ENCODE data around the gene SUSD1.
A peak's percentile ranks its signal among the peaks of the same experiment; 100 is the strongest.

Gene SUSD1

DNA sequence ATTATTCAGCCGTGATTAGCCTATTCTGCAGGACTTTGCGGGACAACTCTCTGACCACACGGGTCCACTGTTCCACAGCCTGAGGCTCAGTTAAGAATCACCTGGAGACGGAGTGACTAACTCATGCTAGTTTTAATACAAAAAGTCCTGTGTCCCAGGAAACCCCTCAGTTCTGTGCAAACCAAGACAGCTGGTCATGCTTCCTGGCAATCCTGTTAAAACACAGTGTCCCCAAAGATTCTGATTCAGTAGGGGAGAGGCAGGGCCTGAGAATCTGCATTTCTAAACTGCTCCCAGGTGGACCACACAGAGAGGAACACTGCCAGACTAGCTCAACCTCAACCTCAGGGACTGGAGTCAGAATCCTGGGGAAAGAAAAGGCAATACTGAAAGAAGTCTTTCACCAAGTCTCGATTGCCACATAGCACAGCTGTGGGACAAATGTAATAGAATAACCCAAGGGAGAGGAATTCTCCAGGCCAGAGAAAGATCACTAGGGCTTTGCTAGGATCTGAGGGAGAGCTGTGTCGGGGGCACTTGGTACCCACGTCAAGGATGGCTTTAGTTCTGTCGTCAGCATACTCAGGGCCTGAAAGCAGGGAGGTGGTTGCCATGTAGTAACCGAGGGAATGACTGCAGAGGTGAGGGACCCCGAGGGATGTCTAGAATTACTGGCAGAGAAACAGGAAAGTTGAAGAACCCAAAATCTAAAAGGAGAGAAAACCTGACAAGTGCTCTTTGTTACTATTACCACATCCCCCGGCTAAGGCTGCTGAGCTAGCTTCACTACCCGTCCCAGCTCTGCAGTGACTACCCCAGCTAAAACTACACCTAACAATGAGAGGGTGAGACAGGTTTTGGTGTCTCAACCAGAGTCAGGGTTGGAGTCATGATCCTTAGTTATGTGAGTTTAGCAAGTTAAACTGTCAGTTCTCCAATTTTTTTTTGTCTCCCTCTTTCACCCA lies 8.6 kb downstream of the SUSD1 start:
- no peak overlapping the region for H3K4me3 ChIP-seq (ENCODE audit: low read length)
- DNase-seq (ENCODE audit: low read depth), result peak; percentile 83

DNA sequence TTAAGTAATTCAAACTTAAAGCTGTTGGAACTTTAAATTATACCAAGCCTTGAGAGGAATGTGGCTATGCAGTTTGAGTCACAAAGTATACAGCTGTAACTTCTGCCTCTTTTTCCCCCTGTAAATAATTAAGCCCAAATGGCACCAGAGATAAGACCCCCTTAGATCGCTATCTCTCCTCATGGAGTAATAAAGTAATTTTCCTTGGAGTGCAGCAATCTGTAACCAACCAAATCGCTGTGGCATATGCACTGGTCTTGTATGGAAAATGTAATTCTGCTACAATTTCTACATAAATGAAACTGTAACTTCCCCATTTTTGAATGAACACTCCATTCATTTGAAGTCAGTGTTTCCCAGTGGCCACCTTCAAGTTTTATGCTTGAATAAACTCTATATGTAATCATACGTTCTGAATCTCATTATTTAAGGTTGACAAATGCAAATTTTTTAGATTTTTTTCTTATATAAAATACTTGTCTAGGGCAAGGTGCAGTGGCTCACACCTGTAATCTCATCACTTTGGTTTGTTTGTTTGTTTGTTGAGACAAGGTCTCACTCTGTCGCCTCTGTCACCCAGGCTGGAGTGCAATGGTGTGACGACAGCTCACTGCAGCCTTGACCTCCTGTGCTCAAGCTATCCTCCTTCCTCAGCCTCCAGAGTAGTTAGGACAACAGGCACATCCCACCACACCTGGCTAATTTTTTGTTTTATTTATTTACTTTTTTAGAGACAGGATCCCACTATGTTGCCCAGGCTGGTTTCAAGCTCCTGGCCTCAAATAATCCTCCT lies 12.3 kb downstream of the SUSD1 start:
- no peak for DNase-seq (ENCODE audit: low read depth)

More for the DNA sequence above, 8.6 kb downstream of the SUSD1 start:
- TF ChIP-seq, protein P1, sequence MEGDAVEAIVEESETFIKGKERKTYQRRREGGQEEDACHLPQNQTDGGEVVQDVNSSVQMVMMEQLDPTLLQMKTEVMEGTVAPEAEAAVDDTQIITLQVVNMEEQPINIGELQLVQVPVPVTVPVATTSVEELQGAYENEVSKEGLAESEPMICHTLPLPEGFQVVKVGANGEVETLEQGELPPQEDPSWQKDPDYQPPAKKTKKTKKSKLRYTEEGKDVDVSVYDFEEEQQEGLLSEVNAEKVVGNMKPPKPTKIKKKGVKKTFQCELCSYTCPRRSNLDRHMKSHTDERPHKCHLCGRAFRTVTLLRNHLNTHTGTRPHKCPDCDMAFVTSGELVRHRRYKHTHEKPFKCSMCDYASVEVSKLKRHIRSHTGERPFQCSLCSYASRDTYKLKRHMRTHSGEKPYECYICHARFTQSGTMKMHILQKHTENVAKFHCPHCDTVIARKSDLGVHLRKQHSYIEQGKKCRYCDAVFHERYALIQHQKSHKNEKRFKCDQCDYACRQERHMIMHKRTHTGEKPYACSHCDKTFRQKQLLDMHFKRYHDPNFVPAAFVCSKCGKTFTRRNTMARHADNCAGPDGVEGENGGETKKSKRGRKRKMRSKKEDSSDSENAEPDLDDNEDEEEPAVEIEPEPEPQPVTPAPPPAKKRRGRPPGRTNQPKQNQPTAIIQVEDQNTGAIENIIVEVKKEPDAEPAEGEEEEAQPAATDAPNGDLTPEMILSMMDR (IDR thresholded peaks at IDR 0.05; ENCODE audit: insufficient read depth, low read depth, low read length, missing control alignments), result peak; percentile 15

DNA sequence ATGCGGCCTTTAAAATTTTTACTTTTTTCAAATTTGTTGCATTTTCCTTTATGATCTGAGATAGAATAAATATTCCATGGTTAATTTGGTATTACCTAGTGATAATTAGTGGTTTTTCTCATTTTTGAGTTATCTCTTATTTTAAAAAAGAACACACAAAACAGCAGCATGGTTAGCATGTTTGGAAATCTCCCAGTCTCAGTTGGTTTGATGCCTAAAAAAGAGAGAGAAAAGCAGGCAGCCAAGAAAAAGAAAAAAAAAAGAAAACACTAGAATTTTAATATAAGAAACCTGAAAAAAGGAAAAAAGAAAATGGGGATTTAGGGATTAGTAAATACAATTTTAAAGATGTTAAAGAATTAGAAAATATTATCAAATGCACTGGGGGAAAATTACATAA lies 15.3 kb downstream of the SUSD1 start:
- DNase-seq (ENCODE audit: low read depth), result no peak
- no peak overlapping the region for H3K4me3 ChIP-seq (ENCODE audit: low read length)
- TF ChIP-seq, protein P1 (IDR thresholded peaks at IDR 0.05; ENCODE audit: insufficient read depth, low read depth, low read length, missing control alignments), result no peak

More for the DNA sequence above, 12.3 kb downstream of the SUSD1 start:
- TF ChIP-seq, protein P1 (IDR thresholded peaks at IDR 0.05; ENCODE audit: insufficient read depth, low read depth, low read length, missing control alignments), result no peak
- H3K4me3 ChIP-seq (ENCODE audit: low read length), result no peak overlapping the region

DNA sequence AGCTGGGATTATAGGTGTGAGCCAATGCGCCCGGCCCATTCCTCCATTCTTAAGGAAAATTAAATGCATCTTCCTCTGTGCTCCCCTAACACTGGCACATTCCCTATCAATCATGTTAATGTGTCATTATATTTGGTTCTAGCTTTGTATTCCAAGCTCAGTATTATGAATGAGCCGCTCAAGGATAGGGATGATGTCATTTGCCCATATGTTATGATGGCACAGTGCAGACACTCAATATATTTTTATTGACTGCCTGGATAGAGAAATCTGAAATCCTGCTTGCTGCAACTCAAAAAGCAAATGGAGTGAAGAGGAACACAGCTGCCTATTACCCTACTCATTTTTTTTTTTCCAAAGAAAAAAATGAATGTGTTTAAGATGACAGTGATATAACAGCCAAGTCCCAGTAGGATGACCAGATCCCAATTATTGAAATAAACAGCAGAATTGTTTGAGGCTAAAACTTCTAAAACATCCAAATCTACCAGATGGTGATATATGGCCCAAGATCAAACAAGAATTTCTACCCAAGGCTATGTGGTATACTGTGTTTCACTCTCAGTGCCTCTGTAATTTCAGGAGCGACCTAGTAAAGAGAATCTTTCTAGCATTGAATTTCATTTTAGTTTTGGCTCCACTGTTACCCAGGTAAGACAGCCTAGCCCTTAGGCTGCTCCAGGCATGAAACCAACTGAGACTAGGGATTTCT lies 16.3 kb downstream of the SUSD1 start:
- TF ChIP-seq, protein P1 (IDR thresholded peaks at IDR 0.05; ENCODE audit: insufficient read depth, low read depth, low read length, missing control alignments), result no peak
- DNase-seq (ENCODE audit: low read depth), result no peak
- no peak overlapping the region for H3K4me3 ChIP-seq (ENCODE audit: low read length)

DNA sequence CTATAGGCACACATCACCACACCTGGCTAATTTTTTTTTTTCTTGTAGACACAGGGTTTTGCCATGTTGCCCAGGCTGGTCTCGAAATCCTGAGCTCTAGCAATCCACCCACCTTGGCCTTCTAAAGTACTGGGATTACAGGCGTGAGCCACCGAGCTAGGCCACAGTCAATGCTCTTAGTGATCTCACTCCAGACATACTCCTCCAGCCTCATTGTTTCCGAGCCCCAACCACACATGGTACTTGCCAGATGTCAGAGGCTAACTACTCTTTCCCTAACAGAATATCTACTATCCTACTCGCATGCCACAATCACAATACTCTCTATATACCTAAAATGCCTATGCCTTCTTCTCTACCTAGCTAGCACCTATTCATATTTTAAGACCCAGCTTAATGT lies 17.1 kb downstream of the SUSD1 start:
- no peak overlapping the region for H3K4me3 ChIP-seq (ENCODE audit: low read length)
- DNase-seq (ENCODE audit: low read depth), result no peak
- TF ChIP-seq, protein P1 (IDR thresholded peaks at IDR 0.05; ENCODE audit: insufficient read depth, low read depth, low read length, missing control alignments), result no peak

DNA sequence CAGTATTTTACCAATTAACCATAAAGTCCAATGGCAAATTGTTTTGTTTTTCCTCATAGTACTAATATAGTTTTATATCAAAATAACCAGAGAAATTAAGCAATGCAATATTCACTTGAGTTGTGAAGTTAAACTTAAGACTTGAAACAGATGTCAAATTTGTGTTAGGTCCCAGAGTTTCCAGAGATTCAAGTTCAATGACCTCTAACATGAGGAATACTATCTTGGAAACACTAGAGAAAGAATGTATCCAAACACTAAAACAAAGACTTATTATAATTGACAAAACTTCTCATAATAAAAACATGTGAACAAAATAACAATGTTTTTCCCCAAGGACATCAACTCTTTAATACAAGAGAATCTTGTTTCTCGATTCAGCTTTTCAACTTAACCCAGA lies 18.0 kb downstream of the SUSD1 start:
- TF ChIP-seq, protein P1 (IDR thresholded peaks at IDR 0.05; ENCODE audit: insufficient read depth, low read depth, low read length, missing control alignments), result no peak
- no peak for DNase-seq (ENCODE audit: low read depth)
- H3K4me3 ChIP-seq (ENCODE audit: low read length), result no peak overlapping the region

Data from epithelial cell of esophagus (primary cell).